ENCODE results near the gene PLEKHA7.
A peak's percentile ranks its signal among the peaks of the same experiment; 100 is the strongest.

The PLEKHA7 gene

GRCh38 chr11:17019232-17019631 is 5.0 kb upstream of the PLEKHA7 start:
- Histone ChIP-seq H3K36me3 (peaks cover 20% of the 10 kb centered on the region), H3K27ac (no peak overlapping the region), H3K4me3 (ENCODE audit: low read depth, low read length) (no peak overlapping the region), H3K27me3 (ENCODE audit: insufficient read depth, low read depth, severe bottlenecking) (no peaks in the 10 kb centered on the region), H3K9me3 (ENCODE audit: severe bottlenecking) (no peaks in the 10 kb centered on the region)
- DNase-seq, result no peak
- TF ChIP-seq CTCF (IDR thresholded peaks at IDR 0.05; ENCODE audit: low read depth, low read length), result no peak

- H3K36me3 ChIP-seq, result peaks cover 12% of the 10 kb centered on the region
- peak overlapping the region; percentile 81 for H3K27ac ChIP-seq
- TF ChIP-seq CTCF (IDR thresholded peaks at IDR 0.05; ENCODE audit: low read depth, low read length), result no peak
- peak overlapping the region; percentile 97 for H3K4me3 ChIP-seq (ENCODE audit: low read depth, low read length)
- no peaks in the 10 kb centered on the region for H3K27me3 ChIP-seq (ENCODE audit: insufficient read depth, low read depth, severe bottlenecking)
- H3K9me3 ChIP-seq (ENCODE audit: severe bottlenecking), result no peaks in the 10 kb centered on the region
- no peak for DNase-seq
Observed at GRCh38 chr11:17015627-17016126, 1.5 kb upstream of the PLEKHA7 start.

- Histone ChIP-seq H3K27ac (peak overlapping the region; percentile 81), H3K36me3 (peaks cover 11% of the 10 kb centered on the region), H3K27me3 (ENCODE audit: insufficient read depth, low read depth, severe bottlenecking) (no peaks in the 10 kb centered on the region), H3K9me3 (ENCODE audit: severe bottlenecking) (no peaks in the 10 kb centered on the region), H3K4me3 (ENCODE audit: low read depth, low read length) (peak overlapping the region; percentile 97)
- peak; percentile 84 for TF ChIP-seq CTCF (IDR thresholded peaks at IDR 0.05; ENCODE audit: low read depth, low read length)
- DNase-seq, result peak; percentile 60
Observed at GRCh38 chr11:17014833-17015626, 816 bp upstream of the PLEKHA7 start.

- DNase-seq, result peak; percentile 61
- H3K27ac ChIP-seq, result peak overlapping the region; percentile 89
- H3K4me3 ChIP-seq (ENCODE audit: low read depth, low read length), result peak overlapping the region; percentile 91
- H3K27me3 ChIP-seq (ENCODE audit: insufficient read depth, low read depth, severe bottlenecking), result no peaks in the 10 kb centered on the region
- H3K9me3 ChIP-seq (ENCODE audit: severe bottlenecking), result no peaks in the 10 kb centered on the region
- no peak for TF ChIP-seq CTCF (IDR thresholded peaks at IDR 0.05; ENCODE audit: low read depth, low read length)
- H3K36me3 ChIP-seq, result peaks cover 17% of the 10 kb centered on the region
Observed at GRCh38 chr11:17013548-17014320, 480 bp downstream of the PLEKHA7 start.

- H3K4me3 ChIP-seq (ENCODE audit: low read depth, low read length), result peak overlapping the region; percentile 91
- H3K27ac ChIP-seq, result peak overlapping the region; percentile 89
- TF ChIP-seq CTCF (IDR thresholded peaks at IDR 0.05; ENCODE audit: low read depth, low read length), result 0 out of 2 replicates have a peak, but pooled peaks have one; percentile 0
- H3K27me3 ChIP-seq (ENCODE audit: insufficient read depth, low read depth, severe bottlenecking), result no peaks in the 10 kb centered on the region
- H3K9me3 ChIP-seq (ENCODE audit: severe bottlenecking), result no peaks in the 10 kb centered on the region
- peak; percentile 80 for DNase-seq
- peaks cover 25% of the 10 kb centered on the region for H3K36me3 ChIP-seq
Observed at GRCh38 chr11:17012712-17013547, 1.3 kb downstream of the PLEKHA7 start.

Data from WERI-Rb-1 (cell line).